Measurements from ENCODE around the gene MLH1.

The MLH1 gene

GRCh38 chr3:36973139-36973538, 20.2 kb upstream of the MLH1 start:
- no peak for DNase-seq (ENCODE audit: low read depth in 2 of 2, low spot score in 1 of 2)

DNA sequence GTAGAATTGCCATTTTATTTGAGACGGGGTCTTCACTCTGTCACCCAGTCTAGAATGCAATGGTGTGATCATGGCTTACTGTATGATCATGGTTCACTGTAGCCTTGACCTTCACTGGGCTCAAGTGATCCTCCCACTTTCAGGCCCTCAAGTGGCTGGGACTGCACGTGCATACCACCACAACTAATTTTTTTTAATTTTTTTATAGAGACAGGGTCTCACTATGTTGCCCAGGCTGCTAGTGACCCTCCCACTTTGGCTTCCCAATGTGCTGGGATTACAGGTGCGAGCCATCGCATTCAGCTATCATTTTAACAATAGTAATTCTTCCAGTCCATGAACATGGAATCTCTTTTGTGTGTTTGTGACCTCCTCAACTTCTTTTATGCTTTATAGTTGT, 12.3 kb upstream of the MLH1 start:
- DNase-seq (ENCODE audit: low read depth in 2 of 2, low spot score in 1 of 2), result no peak

- DNase-seq (ENCODE audit: low read depth in 2 of 2, low spot score in 1 of 2), result no peak
Observed at GRCh38 chr3:36988356-36988755, 5.0 kb upstream of the MLH1 start.

GRCh38 chr3:36989005-36989404, 4.3 kb upstream of the MLH1 start:
- no peak for DNase-seq (ENCODE audit: low read depth in 2 of 2, low spot score in 1 of 2)

DNA sequence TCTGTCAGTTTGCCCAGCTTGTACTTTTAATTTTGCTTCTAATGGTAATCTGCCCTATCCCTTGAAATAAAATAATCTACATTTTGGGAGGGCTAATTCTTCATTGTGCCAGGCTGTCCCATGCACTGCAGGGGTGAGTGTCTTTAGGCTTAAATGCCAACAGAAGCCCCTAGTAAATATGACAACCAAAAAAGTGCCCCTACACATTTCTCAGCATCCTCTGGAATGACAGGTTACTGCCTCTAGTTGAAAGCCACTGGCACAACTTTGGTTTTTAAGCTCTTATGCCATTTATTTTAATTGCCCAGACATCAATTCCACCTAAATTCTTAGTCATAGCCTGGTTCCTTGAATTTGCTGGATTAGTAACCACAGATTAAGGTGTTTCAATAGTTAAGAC, 3.8 kb upstream of the MLH1 start:
- DNase-seq (ENCODE audit: low read depth in 2 of 2, low spot score in 1 of 2), result no peak

DNA sequence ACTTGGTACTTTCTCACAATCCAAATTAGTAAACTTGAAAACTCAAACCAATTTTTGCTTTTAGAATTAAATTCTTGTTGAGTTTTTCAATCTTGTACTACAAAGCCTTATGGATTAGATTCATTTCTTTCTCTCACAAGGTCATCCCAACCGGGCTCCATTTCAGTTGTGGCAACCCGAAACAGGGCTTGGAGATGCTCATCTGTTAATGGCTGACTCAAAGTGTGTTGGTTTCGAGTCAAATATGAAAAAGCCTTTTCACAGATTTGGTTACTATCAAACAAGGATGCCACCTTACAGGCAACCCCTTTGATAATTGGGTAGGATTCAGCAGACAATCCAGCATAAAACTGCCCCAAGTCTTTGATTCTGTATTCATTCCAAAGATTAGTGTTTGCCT, 2.2 kb upstream of the MLH1 start:
- no peak for DNase-seq (ENCODE audit: low read depth in 2 of 2, low spot score in 1 of 2)

DNA sequence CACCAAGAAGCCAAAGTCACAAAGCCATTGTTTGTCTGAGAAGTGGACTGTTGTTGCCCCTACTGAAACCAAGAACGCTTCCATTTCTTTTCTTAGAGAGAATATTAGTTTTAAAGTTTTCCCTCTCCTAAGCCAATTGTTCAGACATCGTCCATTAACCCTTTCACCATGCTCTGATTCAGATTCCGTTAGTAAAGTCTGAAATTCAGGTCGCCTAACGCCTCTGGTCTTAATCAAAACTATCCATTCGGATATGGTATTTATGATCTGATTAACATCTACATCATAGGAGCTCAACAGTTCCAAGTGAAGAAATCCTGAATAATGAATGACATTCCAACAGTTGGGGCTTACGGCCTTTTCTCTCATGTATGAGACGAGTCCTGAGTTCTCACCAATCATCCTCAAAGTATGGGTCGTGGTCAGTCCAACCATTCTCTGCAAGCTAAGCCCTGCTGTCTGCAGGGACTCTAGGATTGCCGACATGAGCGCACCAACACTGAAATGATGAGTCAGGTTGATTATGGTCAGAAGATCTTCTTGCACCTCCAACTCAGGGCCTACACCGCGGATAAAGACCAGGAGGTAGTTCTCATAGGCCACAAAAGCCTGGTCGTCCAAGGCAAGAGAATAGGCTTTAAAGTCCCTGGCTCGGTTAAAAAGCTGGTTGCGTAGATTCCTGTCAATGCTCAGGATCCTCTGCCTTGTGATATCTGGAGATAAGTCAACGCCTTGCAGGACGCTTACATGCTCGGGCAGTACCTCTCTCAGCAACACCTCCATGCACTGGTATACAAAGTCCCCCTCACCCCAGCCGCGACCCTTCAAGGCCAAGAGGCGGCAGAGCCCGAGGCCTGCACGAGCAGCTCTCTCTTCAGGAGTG, 1.2 kb upstream of the MLH1 start:
- no peak for DNase-seq (ENCODE audit: low read depth in 2 of 2, low spot score in 1 of 2)

DNA sequence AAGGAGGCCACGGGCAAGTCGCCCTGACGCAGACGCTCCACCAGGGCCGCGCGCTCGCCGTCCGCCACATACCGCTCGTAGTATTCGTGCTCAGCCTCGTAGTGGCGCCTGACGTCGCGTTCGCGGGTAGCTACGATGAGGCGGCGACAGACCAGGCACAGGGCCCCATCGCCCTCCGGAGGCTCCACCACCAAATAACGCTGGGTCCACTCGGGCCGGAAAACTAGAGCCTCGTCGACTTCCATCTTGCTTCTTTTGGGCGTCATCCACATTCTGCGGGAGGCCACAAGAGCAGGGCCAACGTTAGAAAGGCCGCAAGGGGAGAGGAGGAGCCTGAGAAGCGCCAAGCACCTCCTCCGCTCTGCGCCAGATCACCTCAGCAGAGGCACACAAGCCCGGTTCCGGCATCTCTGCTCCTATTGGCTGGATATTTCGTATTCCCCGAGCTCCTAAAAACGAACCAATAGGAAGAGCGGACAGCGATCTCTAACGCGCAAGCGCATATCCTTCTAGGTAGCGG, 452 bp upstream of the MLH1 start, which contains the start of gene EPM2AIP1:
TSS of gene EPM2AIP1 (minus strand) at position 326 of the 520 bp plus-strand sequence. CDS start at position 272, 54 bp downstream.
- peak; percentile 72 to 97 for DNase-seq (ENCODE audit: low read depth in 2 of 2, low spot score in 1 of 2)

DNA sequence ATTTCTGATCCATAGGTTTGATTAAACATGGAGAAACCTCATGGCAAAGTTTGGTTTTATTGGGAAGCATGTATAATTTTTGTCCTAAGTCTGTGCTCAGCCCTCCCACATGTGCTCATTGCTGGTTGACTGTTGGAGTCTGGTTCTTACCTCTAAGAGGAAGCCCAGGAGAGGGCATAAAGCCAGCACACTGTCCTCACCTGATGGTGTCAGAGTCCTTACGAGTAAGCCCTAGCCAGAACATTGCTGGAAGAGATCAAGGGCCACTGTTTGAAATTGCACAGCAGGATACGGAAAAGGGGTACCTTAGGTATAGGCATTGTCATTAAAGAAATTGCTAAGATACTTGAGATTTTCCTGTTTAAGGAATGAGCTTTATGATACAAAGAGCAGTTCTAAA, 21.3 kb downstream of the MLH1 start:
- no peak for DNase-seq (ENCODE audit: low read depth in 2 of 2, low spot score in 1 of 2)

- no peak for DNase-seq (ENCODE audit: low read depth in 2 of 2, low spot score in 1 of 2)
Observed at GRCh38 chr3:37015642-37016041, 22.3 kb downstream of the MLH1 start.

GRCh38 chr3:37016903-37017302, 23.6 kb downstream of the MLH1 start:
- no peak for DNase-seq (ENCODE audit: low read depth in 2 of 2, low spot score in 1 of 2)

GRCh38 chr3:37017683-37018082, 24.4 kb downstream of the MLH1 start:
- DNase-seq (ENCODE audit: low read depth in 2 of 2, low spot score in 1 of 2), result no peak

DNA sequence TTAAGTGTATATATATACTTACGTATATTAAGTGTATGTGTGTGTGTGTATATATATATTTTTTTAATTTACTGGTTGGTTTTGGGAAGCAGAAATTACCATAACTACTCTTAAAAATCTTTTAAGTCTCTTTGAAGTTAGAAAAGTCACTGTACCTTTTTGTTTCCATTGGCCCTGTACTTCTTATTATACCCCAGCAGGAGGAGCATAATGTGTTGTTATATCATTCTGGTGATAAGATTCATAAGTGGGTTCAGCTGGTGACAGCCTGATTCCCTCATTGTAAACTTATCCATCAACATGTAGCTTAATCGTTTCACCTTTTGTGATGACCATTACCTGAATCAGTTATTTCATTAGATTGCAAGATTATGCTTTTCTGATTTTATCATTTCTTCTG, 30.8 kb downstream of the MLH1 start:
- no peak for DNase-seq (ENCODE audit: low read depth in 2 of 2, low spot score in 1 of 2)

DNA sequence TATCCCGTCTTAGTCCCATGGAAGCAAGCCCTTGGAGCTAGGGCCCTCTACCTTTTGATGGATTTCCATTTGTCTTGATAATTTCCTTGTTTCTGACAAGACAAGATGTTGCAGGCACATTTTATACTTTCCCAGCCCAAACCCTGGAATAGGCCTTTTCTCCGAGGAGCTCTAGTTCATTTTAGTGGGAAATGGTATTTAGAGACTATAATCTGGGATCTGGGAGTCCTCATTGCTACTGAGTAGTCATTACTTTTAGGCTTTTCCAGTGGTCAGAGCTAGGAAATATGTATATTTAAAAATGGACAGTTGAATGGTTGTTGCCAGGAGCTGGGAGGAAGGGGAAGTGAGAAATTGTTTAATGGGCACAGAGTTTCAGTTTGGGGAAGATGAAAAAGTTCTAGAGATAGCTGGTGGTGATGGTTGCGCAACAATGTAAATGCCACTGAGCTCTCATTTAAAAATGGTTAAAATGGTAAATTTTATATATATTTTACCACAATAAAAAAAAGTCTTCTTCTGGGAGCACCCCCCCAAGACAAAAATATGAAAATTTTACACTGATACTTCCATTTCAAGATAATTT, 31.6 kb downstream of the MLH1 start:
- no peak for DNase-seq (ENCODE audit: low read depth in 2 of 2, low spot score in 1 of 2)

GRCh38 chr3:37025561-37026335, 32.4 kb downstream of the MLH1 start:
- DNase-seq (ENCODE audit: low read depth in 2 of 2, low spot score in 1 of 2), result no peak

DNA sequence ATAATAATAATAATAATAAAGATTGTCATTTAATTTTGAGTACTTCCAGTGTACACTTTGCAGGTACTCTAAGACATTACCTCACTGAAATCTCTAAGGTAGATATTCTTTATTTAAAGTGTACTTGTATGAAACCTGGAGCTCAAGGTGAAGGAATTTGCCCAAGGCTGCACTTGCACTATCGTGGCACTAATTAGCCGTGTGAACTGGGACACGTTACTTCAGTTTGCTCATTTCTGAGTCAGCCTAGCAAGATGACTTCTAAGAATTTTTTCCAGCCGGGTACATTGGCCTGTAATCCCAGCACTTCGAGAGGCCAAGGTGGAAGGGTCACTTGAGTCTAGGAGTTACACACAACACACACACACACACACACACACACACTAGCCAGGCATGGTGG, 33.5 kb downstream of the MLH1 start:
- no peak for DNase-seq (ENCODE audit: low read depth in 2 of 2, low spot score in 1 of 2)

DNA sequence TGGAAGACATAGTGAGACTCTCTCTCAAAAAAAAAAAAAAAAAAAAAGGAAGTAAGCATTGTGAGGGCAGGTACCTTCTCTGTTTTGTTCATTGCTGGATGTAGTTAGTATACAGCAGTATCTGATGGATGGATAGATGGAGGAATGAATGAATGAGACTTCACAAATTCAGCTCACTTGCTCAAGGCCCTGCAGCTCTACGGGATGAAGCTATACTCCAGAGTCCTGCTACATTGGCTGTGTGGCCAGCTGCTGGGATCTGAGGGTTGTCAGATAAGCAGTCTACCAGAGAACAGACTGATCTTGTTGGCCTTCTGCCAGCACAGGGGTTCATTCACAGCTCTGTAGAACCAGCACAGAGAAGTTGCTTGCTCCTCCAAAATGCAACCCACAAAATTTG, 35.0 kb downstream of the MLH1 start:
- no peak for DNase-seq (ENCODE audit: low read depth in 2 of 2, low spot score in 1 of 2)

- no peak for DNase-seq (ENCODE audit: low read depth in 2 of 2, low spot score in 1 of 2)
Observed at GRCh38 chr3:37029111-37029510, 35.8 kb downstream of the MLH1 start.

GRCh38 chr3:37029516-37030163, 36.3 kb downstream of the MLH1 start:
- no peak for DNase-seq (ENCODE audit: low read depth in 2 of 2, low spot score in 1 of 2)

DNA sequence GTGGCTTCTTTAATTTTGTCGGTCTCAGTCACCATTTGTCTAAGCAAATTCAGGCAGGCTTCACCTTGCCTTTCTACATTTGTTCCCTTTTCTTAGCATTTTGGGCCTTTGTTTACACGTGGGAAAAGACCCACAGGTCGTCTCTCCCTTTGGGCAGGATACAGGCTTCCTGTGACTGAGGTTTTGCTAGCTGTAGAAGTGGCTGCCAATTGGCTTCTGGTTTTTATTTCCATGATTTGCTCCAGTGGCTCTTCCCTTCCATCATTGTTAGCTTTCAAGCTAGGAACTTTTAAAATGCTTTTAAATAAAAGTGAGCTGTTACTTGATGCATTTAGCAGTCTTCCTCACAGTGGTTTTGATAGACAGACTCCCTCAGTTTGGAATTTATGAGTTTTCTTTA, 37.3 kb downstream of the MLH1 start:
- no peak for DNase-seq (ENCODE audit: low read depth in 2 of 2, low spot score in 1 of 2)

- no peak for DNase-seq (ENCODE audit: low read depth in 2 of 2, low spot score in 1 of 2)
Observed at GRCh38 chr3:37031096-37031682, 37.9 kb downstream of the MLH1 start.
